ENCODE data around the gene RACK1.
A peak's percentile ranks its signal among the peaks of the same experiment; 100 is the strongest.

Gene RACK1

DNA sequence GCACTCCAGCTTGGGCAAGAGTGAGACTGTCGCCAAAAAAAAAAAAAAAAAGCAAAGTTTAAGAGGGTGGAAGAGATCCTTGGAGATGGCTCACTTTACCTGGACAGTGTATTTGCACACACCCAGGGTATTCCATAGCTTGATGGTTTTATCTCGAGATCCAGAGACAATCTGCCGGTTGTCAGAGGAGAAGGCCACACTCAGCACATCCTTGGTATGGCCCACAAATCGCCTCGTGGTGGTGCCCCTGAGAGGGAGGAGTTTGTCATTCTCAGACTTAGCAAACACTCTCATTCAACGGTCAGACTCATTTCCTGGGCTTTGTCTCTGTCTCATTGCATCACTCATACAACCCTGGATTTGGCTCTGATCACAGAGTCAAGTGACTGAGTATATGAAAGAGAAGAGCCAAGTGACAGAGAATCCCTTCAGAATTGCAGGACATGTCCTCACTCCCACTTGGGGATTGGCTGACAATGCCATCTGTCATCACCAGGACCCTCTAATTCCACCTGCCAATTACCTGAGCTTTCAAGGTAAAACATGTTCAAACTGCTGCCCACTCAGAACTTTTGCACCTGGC, 2.2 kb downstream of the RACK1 start:
- H3F3A ChIP-seq (ENCODE audit: insufficient read depth, low read length) = peaks cover 14% of the 10 kb centered on the region
- H3K9me3 ChIP-seq (ENCODE audit: low read length) = no peaks in the 10 kb centered on the region
- H3K4me3 ChIP-seq (ENCODE audit: low read depth, low read length, poor library complexity, severe bottlenecking) = peak overlapping the region; percentile 96
- H3K4me2 ChIP-seq (ENCODE audit: low read length) = peak overlapping the region; percentile 90
- no peaks in the 10 kb centered on the region for H4K20me1 ChIP-seq (ENCODE audit: insufficient read depth, low read length)
- H3K9me2 ChIP-seq (ENCODE audit: low read depth, low read length) = no peaks in the 10 kb centered on the region
- H3K36me3 ChIP-seq (ENCODE audit: insufficient read depth, low read length) = peaks cover 70% of the 10 kb centered on the region
- H3K27me3 ChIP-seq (ENCODE audit: insufficient read depth, low read length) = no peaks in the 10 kb centered on the region
- no peak overlapping the region for H2AFZ ChIP-seq (ENCODE audit: low read length)
- peak overlapping the region; percentile 94 for H3K27ac ChIP-seq (ENCODE audit: low read depth, low read length, poor library complexity, severe bottlenecking)
- peak overlapping the region; percentile 99; the same call in 1 of the 2 replicates for H3K9ac ChIP-seq (ENCODE audit: low read length)
- TF ChIP-seq, protein P1, sequence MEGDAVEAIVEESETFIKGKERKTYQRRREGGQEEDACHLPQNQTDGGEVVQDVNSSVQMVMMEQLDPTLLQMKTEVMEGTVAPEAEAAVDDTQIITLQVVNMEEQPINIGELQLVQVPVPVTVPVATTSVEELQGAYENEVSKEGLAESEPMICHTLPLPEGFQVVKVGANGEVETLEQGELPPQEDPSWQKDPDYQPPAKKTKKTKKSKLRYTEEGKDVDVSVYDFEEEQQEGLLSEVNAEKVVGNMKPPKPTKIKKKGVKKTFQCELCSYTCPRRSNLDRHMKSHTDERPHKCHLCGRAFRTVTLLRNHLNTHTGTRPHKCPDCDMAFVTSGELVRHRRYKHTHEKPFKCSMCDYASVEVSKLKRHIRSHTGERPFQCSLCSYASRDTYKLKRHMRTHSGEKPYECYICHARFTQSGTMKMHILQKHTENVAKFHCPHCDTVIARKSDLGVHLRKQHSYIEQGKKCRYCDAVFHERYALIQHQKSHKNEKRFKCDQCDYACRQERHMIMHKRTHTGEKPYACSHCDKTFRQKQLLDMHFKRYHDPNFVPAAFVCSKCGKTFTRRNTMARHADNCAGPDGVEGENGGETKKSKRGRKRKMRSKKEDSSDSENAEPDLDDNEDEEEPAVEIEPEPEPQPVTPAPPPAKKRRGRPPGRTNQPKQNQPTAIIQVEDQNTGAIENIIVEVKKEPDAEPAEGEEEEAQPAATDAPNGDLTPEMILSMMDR (IDR thresholded peaks at IDR 0.05; ENCODE audit: low read length) = no peak
- TF ChIP-seq EZH2 (IDR thresholded peaks at IDR 0.05; ENCODE audit: borderline replicate concordance, low read length) = no peak
- peaks cover 35% of the 10 kb centered on the region for H3K4me1 ChIP-seq (ENCODE audit: insufficient read depth, low read length, severe bottlenecking)
- peaks cover 24% of the 10 kb centered on the region for H3K79me2 ChIP-seq (ENCODE audit: insufficient read depth, low read length)

- H3K4me2 ChIP-seq (ENCODE audit: low read length) = no peak overlapping the region
- peaks cover 24% of the 10 kb centered on the region for H3K79me2 ChIP-seq (ENCODE audit: insufficient read depth, low read length)
- H3K4me3 ChIP-seq (ENCODE audit: low read depth, low read length, poor library complexity, severe bottlenecking) = no peak overlapping the region
- peaks cover 91% of the 10 kb centered on the region for H3K36me3 ChIP-seq (ENCODE audit: insufficient read depth, low read length)
- no peak for TF ChIP-seq EZH2 (IDR thresholded peaks at IDR 0.05; ENCODE audit: borderline replicate concordance, low read length)
- TF ChIP-seq, protein P1 (IDR thresholded peaks at IDR 0.05; ENCODE audit: low read length) = no peak
- H3K27me3 ChIP-seq (ENCODE audit: insufficient read depth, low read length) = no peaks in the 10 kb centered on the region
- no peaks in the 10 kb centered on the region for H3K9me2 ChIP-seq (ENCODE audit: low read depth, low read length)
- no peak overlapping the region for H3K9ac ChIP-seq (ENCODE audit: low read length)
- no peaks in the 10 kb centered on the region for H4K20me1 ChIP-seq (ENCODE audit: insufficient read depth, low read length)
- no peak overlapping the region for H3K27ac ChIP-seq (ENCODE audit: low read depth, low read length, poor library complexity, severe bottlenecking)
- peaks cover 33% of the 10 kb centered on the region for H3K4me1 ChIP-seq (ENCODE audit: insufficient read depth, low read length, severe bottlenecking)
- no peaks in the 10 kb centered on the region for H3K9me3 ChIP-seq (ENCODE audit: low read length)
- H3F3A ChIP-seq (ENCODE audit: insufficient read depth, low read length) = peaks cover 20% of the 10 kb centered on the region
- H2AFZ ChIP-seq (ENCODE audit: low read length) = no peak overlapping the region
Measured at GRCh38 chr5:181239062-181239663, 4.5 kb downstream of the RACK1 start.

DNA sequence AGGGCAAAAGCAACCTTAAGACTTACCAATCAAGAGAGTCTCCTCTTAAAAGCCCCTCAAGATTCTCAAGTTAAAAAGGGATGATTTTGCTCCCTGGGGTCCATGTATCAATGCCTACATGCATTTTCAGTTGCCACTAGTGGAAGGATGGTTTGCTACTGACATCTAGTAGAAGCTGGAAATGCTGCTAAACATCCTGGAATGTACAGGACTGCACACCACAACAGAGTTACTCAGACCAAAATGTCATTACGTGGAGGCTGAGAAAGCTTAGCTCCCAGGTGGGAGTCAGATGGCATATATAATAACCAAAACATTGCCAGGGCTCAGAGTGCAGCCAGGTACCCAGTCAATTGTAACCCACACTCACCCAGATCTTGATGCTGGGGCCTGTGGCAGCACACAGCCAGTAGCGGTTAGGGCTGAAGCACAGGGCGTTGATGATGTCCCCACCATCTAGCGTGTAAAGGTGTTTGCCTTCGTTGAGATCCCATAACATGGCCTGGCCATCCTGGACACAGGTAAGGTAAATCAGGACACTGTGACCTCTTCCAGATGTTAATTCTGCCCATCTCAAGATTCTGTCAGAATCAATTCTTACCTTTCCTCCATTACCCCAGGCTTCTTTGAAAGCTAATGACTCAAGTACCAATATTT, 5.8 kb downstream of the RACK1 start:
- no peak overlapping the region for H3K9ac ChIP-seq (ENCODE audit: low read length)
- TF ChIP-seq, protein P1 (IDR thresholded peaks at IDR 0.05; ENCODE audit: low read length) = no peak
- H3K79me2 ChIP-seq (ENCODE audit: insufficient read depth, low read length) = peaks cover 16% of the 10 kb centered on the region
- no peak overlapping the region for H2AFZ ChIP-seq (ENCODE audit: low read length)
- no peaks in the 10 kb centered on the region for H3K9me3 ChIP-seq (ENCODE audit: low read length)
- H3K36me3 ChIP-seq (ENCODE audit: insufficient read depth, low read length) = peaks cover 94% of the 10 kb centered on the region
- H3K27me3 ChIP-seq (ENCODE audit: insufficient read depth, low read length) = no peaks in the 10 kb centered on the region
- H3K4me2 ChIP-seq (ENCODE audit: low read length) = no peak overlapping the region
- H4K20me1 ChIP-seq (ENCODE audit: insufficient read depth, low read length) = no peaks in the 10 kb centered on the region
- H3F3A ChIP-seq (ENCODE audit: insufficient read depth, low read length) = peaks cover 26% of the 10 kb centered on the region
- no peak overlapping the region for H3K27ac ChIP-seq (ENCODE audit: low read depth, low read length, poor library complexity, severe bottlenecking)
- H3K4me1 ChIP-seq (ENCODE audit: insufficient read depth, low read length, severe bottlenecking) = peaks cover 32% of the 10 kb centered on the region
- no peaks in the 10 kb centered on the region for H3K9me2 ChIP-seq (ENCODE audit: low read depth, low read length)
- H3K4me3 ChIP-seq (ENCODE audit: low read depth, low read length, poor library complexity, severe bottlenecking) = no peak overlapping the region

All from OCI-LY1 (cell line).